Lower leg skin (tissue), 3 donors: ENCODE measurements around the gene PRDM15.

Experiments
- CTCF ChIP-seq, 3 donors: fragments of 450-650 bp; IDR thresholded peaks; one replicate each; pipeline ENCODE4 v1.5.1; 2016; ENCODE audit warnings: antibody characterized with exemption in 3 of 3, mild to moderate bottlenecking in 3 of 3, moderate library complexity in 2 of 3
- POLR2A ChIP-seq, 2 donors: fragments of 450-650 bp; IDR thresholded peaks; one replicate each; pipeline ENCODE4 v1.6.1; 2016 to 2017; ENCODE audit warnings: antibody characterized with exemption in 2 of 2, mild to moderate bottlenecking in 1 of 2, moderate library complexity in 1 of 2

GRCh38 chr21:41792711-41793110, 86.4 kb downstream of the PRDM15 start:
- no peak for TF ChIP-seq CTCF (IDR thresholded peaks at IDR 0.05)
- no peak for TF ChIP-seq POLR2A (IDR thresholded peaks at IDR 0.05)
